Liver (tissue), 9 donors: ENCODE results near the gene BORCS5. TPM values are rescaled to one million over a fixed set of nuclear protein-coding genes. Genes with fewer than 3 reads are reported as not detected.

ENCODE experiments used
- DNase-seq: peaks from one replicate; pipeline ENCODE4 v3.0.0-alpha.2; 2017; ENCODE audit warnings: low spot score
- H3K27ac ChIP-seq, 2 donors: one replicate each; pipeline ENCODE4 v1.7.0; 2013; ENCODE audit warnings: inconsistent platforms in 2 of 2, low read length in 2 of 2, control low read depth in 1 of 2, low read depth in 1 of 2, mild to moderate bottlenecking in 1 of 2
- H3K27me3 ChIP-seq, 4 donors: one replicate each; pipeline versions ENCODE4 v1.6.1 to v1.7.0; 2013; ENCODE audit warnings: low read length in 3 of 4, inconsistent platforms in 1 of 4, mild to moderate bottlenecking in 1 of 4, moderate library complexity in 1 of 4; ENCODE audit not compliant: control insufficient read depth in 4 of 4, insufficient read depth in 4 of 4
- H3K36me3 ChIP-seq, 4 donors: one replicate each; pipeline versions ENCODE4 v1.6.1 to v1.7.0; 2013; ENCODE audit warnings: low read length in 3 of 4, mild to moderate bottlenecking in 3 of 4, low read depth in 1 of 4, moderate library complexity in 1 of 4; ENCODE audit not compliant: control insufficient read depth in 4 of 4, insufficient read depth in 3 of 4
- H3K4me1 ChIP-seq, 4 donors: one replicate each; pipeline versions ENCODE4 v1.6.1 to v1.7.0; 2013; ENCODE audit warnings: low read length in 3 of 4, mild to moderate bottlenecking in 3 of 4, moderate library complexity in 1 of 4; ENCODE audit not compliant: control insufficient read depth in 4 of 4, insufficient read depth in 4 of 4
- H3K4me3 ChIP-seq, 3 donors: one replicate each; pipeline versions ENCODE4 v1.6.1 to v1.7.0; 2013; ENCODE audit warnings: low read length in 3 of 3, control low read depth in 1 of 3, low read depth in 1 of 3, mild to moderate bottlenecking in 1 of 3
- H3K9ac ChIP-seq, 2 donors: one replicate each; pipeline ENCODE4 v1.7.0; 2013; ENCODE audit warnings: low read length in 2 of 2, mild to moderate bottlenecking in 2 of 2, moderate library complexity in 2 of 2, control low read depth in 1 of 2, low read depth in 1 of 2
- H3K9me3 ChIP-seq, 4 donors: one replicate each; pipeline versions ENCODE4 v1.6.1 to v1.7.0; 2013; ENCODE audit warnings: low read length in 3 of 4; ENCODE audit not compliant: control insufficient read depth in 4 of 4
- ATF3 ChIP-seq: IDR thresholded peaks from 2 replicates; pipeline ENCODE4 v1.6.1; 2016; ENCODE audit warnings: antibody characterized with exemption
- CTCF ChIP-seq: fragments of 150-350 bp; IDR thresholded peaks from 2 replicates; pipeline ENCODE4 v1.5.1; 2017; ENCODE audit warnings: improper control_type of control experiment, low read depth, low read length; ENCODE audit not compliant: missing input control
- EGR1 ChIP-seq, 2 donors: IDR thresholded peaks; 2 replicates each; pipeline ENCODE4 v1.6.1; 2016 to 2018; ENCODE audit warnings: antibody characterized with exemption in 2 of 2, low read depth in 2 of 2
- FOXA1 ChIP-seq: IDR thresholded peaks from 2 replicates; pipeline ENCODE4 v1.6.1; 2016; ENCODE audit warnings: antibody characterized with exemption
- FOXA2 ChIP-seq: IDR thresholded peaks from 2 replicates; pipeline ENCODE4 v1.6.1; 2016; ENCODE audit warnings: antibody characterized with exemption
- GABPA ChIP-seq, 2 donors: IDR thresholded peaks in 1 of 2; conservative IDR thresholded peaks in 1 of 2; 2 replicates each; pipeline ENCODE4 v1.6.1; 2016; ENCODE audit warnings: antibody characterized with exemption in 2 of 2, mild to moderate bottlenecking in 1 of 2, moderate library complexity in 1 of 2
- HNF4A ChIP-seq, 2 donors: conservative IDR thresholded peaks; 2 replicates each; pipeline ENCODE4 v1.6.1; 2016; ENCODE audit warnings: antibody characterized with exemption in 2 of 2, mild to moderate bottlenecking in 2 of 2
- HNF4G ChIP-seq: IDR thresholded peaks from 2 replicates; pipeline ENCODE4 v1.6.1; 2016; ENCODE audit warnings: antibody characterized with exemption
- JUND ChIP-seq, 2 donors: IDR thresholded peaks; 2 replicates each; pipeline ENCODE4 v1.6.1; 2016; ENCODE audit warnings: antibody characterized with exemption in 2 of 2
- MAX ChIP-seq: IDR thresholded peaks from 2 replicates; pipeline ENCODE4 v1.6.1; 2016; ENCODE audit warnings: antibody characterized with exemption
- NR2F2 ChIP-seq: IDR thresholded peaks from 2 replicates; pipeline ENCODE4 v1.6.1; 2016; ENCODE audit warnings: antibody characterized with exemption
- RAD21 ChIP-seq, 2 donors: IDR thresholded peaks; 2 replicates each; pipeline ENCODE4 v1.6.1; 2016; ENCODE audit warnings: antibody characterized with exemption in 2 of 2, mild to moderate bottlenecking in 2 of 2
- REST ChIP-seq: IDR thresholded peaks from 2 replicates; pipeline ENCODE4 v1.6.1; 2016; ENCODE audit warnings: antibody characterized with exemption, mild to moderate bottlenecking
- SP1 ChIP-seq: IDR thresholded peaks from 2 replicates; pipeline ENCODE4 v1.6.1; 2018; ENCODE audit warnings: antibody characterized with exemption, mild to moderate bottlenecking
- TAF1 ChIP-seq: conservative IDR thresholded peaks from 2 replicates; pipeline ENCODE4 v1.6.1; 2016; ENCODE audit warnings: antibody characterized with exemption, mild to moderate bottlenecking
- YY1 ChIP-seq: IDR thresholded peaks from 2 replicates; pipeline ENCODE4 v1.6.1; 2016; ENCODE audit warnings: antibody characterized with exemption, mild to moderate bottlenecking
- ZBTB33 ChIP-seq: IDR thresholded peaks from 2 replicates; pipeline ENCODE4 v1.6.1; 2016; ENCODE audit warnings: antibody characterized with exemption
- WGBS: extraction: QIAGEN DNeasy Blood & Tissue Kit; methylation state at CpG from one replicate; pipeline ENCODE4 v1.1.7; 2013; 5-methylcytosine and 5-hydroxymethylcytosine counted together
- polyA plus RNA-seq, 2 donors: library from polyadenylated mRNA; stranded (reverse) in 1 of 2; unstranded in 1 of 2; fragments of 200-250 nt in 1 of 2; fragments of >200 nt in 1 of 2; fragmentation: Nextera tagmentation in 1 of 2; extraction: Ambion mirVana in 1 of 2; gene quantifications; one replicate each; pipeline versions ENCODE4 v1.2.1 to v1.2.3, GENCODE V29; 2013 to 2015
- total RNA-seq, 2 donors: library from RNA; depleted of rRNA; stranded (reverse); fragments of >200 nt; gene quantifications; one replicate each; pipeline ENCODE4 v1.2.3, GENCODE V29; 2014
- donor health status: healthy.
- donor health status: healthy.
- donor health status: healthy.
- donor health status: healthy.
- donor health status: healthy.

The BORCS5 gene
- total and polyA plus RNA-seq, 4 donors = 4.5 to 11.4 (median 8.1) TPM

- no peaks in the 10 kb centered on the region for H3K36me3 ChIP-seq
Measured at GRCh38 chr12:12378616-12379015, 21.7 kb downstream of the BORCS5 start.

GRCh38 chr12:12379831-12380730 lies 23.2 kb downstream of the BORCS5 start:
- 56% methylated on average over 4 of the region's 4 CpGs for WGBS

More at GRCh38 chr12:12378616-12379015, 21.7 kb downstream of the BORCS5 start:
- Histone ChIP-seq H3K27me3 (no peaks in the 10 kb centered on the region), H3K4me3 (no peak overlapping the region), H3K27ac (no peak overlapping the region), H3K9ac (no peak overlapping the region), H3K9me3 (no peaks in the 10 kb centered on the region), H3K4me1 (peaks cover 4 to 17% (median 5%) of the 10 kb centered on the region in 4 donors)
- TF ChIP-seq MAX (no peak), JUND (IDR thresholded peaks at IDR 0.05) (no peak), ATF3 (no peak), FOXA2 (no peak)
- no peak for DNase-seq
- 88% methylated on average over 2 of the region's 2 CpGs for WGBS

More at GRCh38 chr12:12379831-12380730, 23.2 kb downstream of the BORCS5 start:
- DNase-seq = no peak
- Histone ChIP-seq H3K9ac (no peak overlapping the region), H3K4me1 (peaks cover 7 to 20% (median 8%) of the 10 kb centered on the region in 4 donors), H3K27ac (peak overlapping the region; percentile 21 to 63), H3K9me3 (no peaks in the 10 kb centered on the region), H3K27me3 (no peaks in the 10 kb centered on the region), H3K4me3 (no peak overlapping the region), H3K36me3 (no peaks in the 10 kb centered on the region)
- TF ChIP-seq HNF4A (conservative IDR thresholded peaks at IDR 0.05) (no peak), FOXA1 (no peak), YY1 (no peak), FOXA2 (no peak), ZBTB33 (no peak), NR2F2 (no peak), EGR1 (IDR thresholded peaks at IDR 0.05; ENCODE audit: low read depth in 2 of 2) (no peak), JUND (IDR thresholded peaks at IDR 0.05) (no peak), TAF1 (no peak), GABPA (IDR thresholded peaks at IDR 0.05 in 1 of 2, conservative IDR thresholded peaks at IDR 0.05 in 1 of 2) (no peak), REST (no peak), HNF4G (no peak), RAD21 (IDR thresholded peaks at IDR 0.05) (no peak), SP1 (no peak), MAX (no peak), ATF3 (no peak), CTCF (no peak)
